Measurements from ENCODE around the gene ZNF485. TPM values are rescaled to one million over a fixed set of nuclear protein-coding genes. Genes with fewer than 3 reads are reported as not detected.
"Not testable (repeated sequence)": the region's sequence is repeated elsewhere in the genome, so short reads cannot be mapped to it uniquely, and the experiment has no call there.

Gene ZNF485
- total and polyA plus RNA-seq, 2 of the 8 experiments (the other 6 are each of a cell fraction or from before 2014, with no cell fraction given) = 2.5 to 8.2 TPM

DNA sequence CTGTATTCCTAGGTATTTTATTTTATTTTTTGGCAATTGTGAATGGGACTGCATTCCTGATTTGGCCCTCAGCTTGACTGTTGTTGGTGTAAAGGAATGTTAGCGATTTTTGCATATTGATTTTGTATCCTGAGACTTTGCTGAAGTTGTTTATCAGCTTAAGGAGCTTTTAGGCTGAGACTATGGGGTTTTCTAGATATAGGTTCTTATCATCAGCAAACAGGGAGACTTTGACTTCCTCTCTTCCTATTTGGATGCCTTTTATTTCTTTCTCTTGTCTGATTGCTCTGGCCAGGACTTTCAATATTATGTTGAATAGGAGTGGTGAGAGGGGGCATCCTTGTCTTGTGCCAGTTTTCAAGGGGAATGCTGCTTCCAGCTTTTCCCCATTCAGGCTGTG lies 29.6 kb downstream of the ZNF485 start:
- H3K9me3 ChIP-seq (ENCODE audit: insufficient read depth in 2 of 2, low read depth in 1 of 2, low read length in 1 of 2); H2BK15ac ChIP-seq (ENCODE audit: low read length); H3K27ac ChIP-seq (ENCODE audit: low read depth, low read length); H2BK12ac ChIP-seq (ENCODE audit: low read depth, low read length); H3K79me2 ChIP-seq (ENCODE audit: control insufficient read depth in 1 of 2, insufficient read depth in 2 of 2, low read length in 2 of 2); H4K8ac ChIP-seq (ENCODE audit: extremely low read depth, insufficient read depth, low read length); H3K27me3 ChIP-seq (replicated peaks in 1 of 4; ENCODE audit: control insufficient read depth in 3 of 4, extremely low read depth in 1 of 4, insufficient read depth in 3 of 4, low read length in 3 of 4); H3K23me2 ChIP-seq (ENCODE audit: low read depth, low read length); H2AFZ ChIP-seq (ENCODE audit: low read length); H3K18ac ChIP-seq (ENCODE audit: extremely low read depth, low read length); CTCF ChIA-PET (ENCODE audit: partially characterized antibody); H3K36me3 ChIP-seq (ENCODE audit: control insufficient read depth in 2 of 4, insufficient read depth in 4 of 4, low read length in 3 of 4); H3K14ac ChIP-seq (ENCODE audit: insufficient read length); H2BK120ac ChIP-seq (replicated peaks; ENCODE audit: low read depth, low read length); H3K4me1 ChIP-seq (replicated peaks in 1 of 4; ENCODE audit: control insufficient read depth in 3 of 4, insufficient read depth in 4 of 4, low read length in 3 of 4); H4K91ac ChIP-seq (replicated peaks; ENCODE audit: insufficient read length, low read length); FAIRE-seq; H3K79me1 ChIP-seq (ENCODE audit: low read depth, low read length); H2AK5ac ChIP-seq (ENCODE audit: low read depth, low read length); H2BK20ac ChIP-seq (ENCODE audit: low read length); H3K56ac ChIP-seq (replicated peaks; ENCODE audit: insufficient read length, low read depth, low read length); H3K4me2 ChIP-seq (ENCODE audit: insufficient read depth in 1 of 2, low read depth in 2 of 2, low read length in 2 of 2); H2BK5ac ChIP-seq (ENCODE audit: low read depth, low read length); H4K5ac ChIP-seq (ENCODE audit: insufficient read length, low read depth, low read length); DNase-seq (ENCODE audit: low read depth in 1 of 2, low spot score in 2 of 2); H3K9ac ChIP-seq (replicated peaks in 1 of 4; ENCODE audit: extremely low read depth in 1 of 4, low read depth in 3 of 4, low read length in 3 of 4); H3K4ac ChIP-seq (replicated peaks; ENCODE audit: insufficient read length, low read depth, low read length); H3K4me3 ChIP-seq (ENCODE audit: extremely low read depth in 1 of 4, insufficient read depth in 2 of 4, low read depth in 3 of 4, low read length in 4 of 4); H3K23ac ChIP-seq (ENCODE audit: insufficient read length); H4K20me1 ChIP-seq (replicated peaks in 1 of 2; ENCODE audit: control insufficient read depth in 1 of 2, insufficient read depth in 2 of 2, low read length in 2 of 2): not testable (repeated sequence)
- POLR2A ChIA-PET (ENCODE audit: partially characterized antibody) = interaction anchor here (1.2 kb wide), 1 partner anchor 13 kb away, joined by 3 read pairs; the partner anchor contains the start of gene ZNF32
- WGBS, 2 experiments (ENCODE audit: extremely low coverage in 1 of 2, insufficient coverage in 1 of 2, insufficient read length in 1 of 2, insufficient replicate concordance in 2 of 2, low coverage in 1 of 2, low lambda C conversion rate in 2 of 2, missing lambda C conversion rate in 1 of 2) = 75% methylated on average over 1 of the region's 1 CpG; no CpG with 5 or more reads in 1 of the 2 experiments

Data from H1 (cell line).